ENCODE measurements around the gene IBSP. TPM values are rescaled to one million over a fixed set of nuclear protein-coding genes. Genes with fewer than 3 reads are reported as not detected.

The IBSP gene
- total and polyA plus RNA-seq, 9 of the 15 experiments (the other 6 are each of a cell fraction or from before 2014, with no cell fraction given): not detected

- TF ChIP-seq TFE3 (CRISPR knock-in tag; IDR thresholded peaks at IDR 0.05) (no peak), ZNF175 (CRISPR knock-in tag; IDR thresholded peaks at IDR 0.05; ENCODE audit: low read depth) (no peak), CBX3 (IDR thresholded peaks at IDR 0.05; ENCODE audit: borderline replicate concordance in 1 of 2, low read length in 2 of 2) (no peak), DEAF1 (CRISPR knock-in tag; IDR thresholded peaks at IDR 0.05) (no peak), HBP1 (CRISPR knock-in tag; IDR thresholded peaks at IDR 0.05) (no peak)
- POLR2A ChIA-PET: no interaction called here
- WGBS (ENCODE audit: insufficient coverage, low coverage, missing lambda C conversion rate): 5% methylated on average over 2 of the region's 2 CpGs
- BruUV-seq (replicated peaks): no TSS peak
- Histone ChIP-seq H3K36me3 (ENCODE audit: control insufficient read depth, insufficient read depth, low read length) (no peaks in the 10 kb centered on the region), H3K27me3 (ENCODE audit: control insufficient read depth in 2 of 2, insufficient read depth in 2 of 2, low read length in 2 of 2) (peaks cover 4 to 8% of the 10 kb centered on the region in 2 experiments; a peak in 2 of 5 replicates), H3K4me3 (no peak overlapping the region), H3K79me2 (ENCODE audit: control insufficient read depth, insufficient read depth, low read length) (no peaks in the 10 kb centered on the region), H3K4me2 (ENCODE audit: insufficient read depth, low read length) (no peak overlapping the region), H3K9ac (ENCODE audit: insufficient read depth in 1 of 2, low read depth in 2 of 2, low read length in 2 of 2) (no peak overlapping the region), H3K9me1 (ENCODE audit: control insufficient read depth, insufficient read depth, low read length) (no peaks in the 10 kb centered on the region), H4K20me1 (replicated peaks; ENCODE audit: control insufficient read depth, insufficient read depth, low read length) (no peaks in the 10 kb centered on the region), H2AFZ (ENCODE audit: low read depth, low read length) (no peak overlapping the region), H3K27ac (ENCODE audit: extremely low read depth, low read depth, low read length) (no peak overlapping the region), H3K9me3 (replicated peaks; ENCODE audit: control insufficient read depth, insufficient read depth, low read depth, low read length) (no peaks in the 10 kb centered on the region), H3K4me1 (replicated peaks in 1 of 2; ENCODE audit: control insufficient read depth in 2 of 2, insufficient read depth in 2 of 2, low read length in 2 of 2) (no peaks in the 10 kb centered on the region; a peak in 1 of 5 replicates)
- FAIRE-seq (no peak), ATAC-seq (no peak), DNase-seq (ENCODE audit: extremely low read depth in 1 of 4, low spot score in 3 of 4) (no peak)
- intact Hi-C loops (cut with micrococcal nuclease) (no loop called here), in situ Hi-C loops (cut with MboI) (no loop called here)
- CTCF ChIA-PET (ENCODE audit: low intra/inter-chr PET ratio): no interaction called here
Measured at GRCh38 chr4:87811977-87812376, 12.6 kb downstream of the IBSP start.
